H9 (cell line): ENCODE data around the gene CYP2C9. TPM values are rescaled to one million over a fixed set of nuclear protein-coding genes. Genes with fewer than 3 reads are reported as not detected.

Source experiments
- DNase-seq: peaks from one replicate; pipeline ENCODE4 v3.0.0-alpha.2; 2017
- H2AFZ ChIP-seq: one replicate; pipeline ENCODE4 v1.6.1; 2013; ENCODE audit warnings: mild to moderate bottlenecking, low read length, control low read depth, moderate library complexity
- H2AK5ac ChIP-seq: 2 replicates; pipeline ENCODE4 v1.6.1; 2013; ENCODE audit warnings: low read length, control low read depth, mixed read lengths; ENCODE audit not compliant: insufficient read length
- H2BK120ac ChIP-seq: one replicate; pipeline ENCODE4 v1.6.1; 2013; ENCODE audit warnings: low read depth, mild to moderate bottlenecking, low read length, control low read depth, inconsistent platforms; ENCODE audit not compliant: poor library complexity, severe bottlenecking
- H2BK12ac ChIP-seq: 2 replicates; pipeline ENCODE4 v1.6.1; 2013; ENCODE audit warnings: low read length, control low read depth, mixed read lengths, low read depth; ENCODE audit not compliant: insufficient read length
- H2BK15ac ChIP-seq: 2 replicates; pipeline ENCODE4 v1.6.1; 2013; ENCODE audit warnings: low read depth, low read length, control low read depth
- H2BK20ac ChIP-seq: one replicate; pipeline ENCODE4 v1.6.1; 2013; ENCODE audit warnings: low read depth, mild to moderate bottlenecking, low read length, control low read depth, inconsistent platforms; ENCODE audit not compliant: poor library complexity, severe bottlenecking
- H2BK5ac ChIP-seq: 2 replicates; pipeline ENCODE4 v1.6.1; 2013; ENCODE audit warnings: low read length, control low read depth, mixed read lengths; ENCODE audit not compliant: insufficient read length
- H3K14ac ChIP-seq: 2 replicates; pipeline ENCODE4 v1.6.1; 2013; ENCODE audit warnings: low read length, control low read depth; ENCODE audit not compliant: insufficient read depth
- H3K18ac ChIP-seq: 2 replicates; pipeline ENCODE4 v1.6.1; 2013; ENCODE audit warnings: low read depth, mild to moderate bottlenecking, mixed read lengths, low read length, control low read depth; ENCODE audit not compliant: insufficient read length
- H3K23ac ChIP-seq: 2 replicates; pipeline ENCODE4 v1.6.1; 2013; ENCODE audit warnings: low read length, control low read depth, mixed read lengths, low read depth; ENCODE audit not compliant: insufficient read length
- H3K23me2 ChIP-seq: 2 replicates; pipeline ENCODE4 v1.6.1; 2013; ENCODE audit warnings: low read depth, mild to moderate bottlenecking, mixed read lengths, low read length, control low read depth; ENCODE audit not compliant: insufficient read length, poor library complexity, severe bottlenecking
- H3K27ac ChIP-seq: 2 replicates; pipeline ENCODE4 v1.5.1; 2013; ENCODE audit warnings: low read length, control low read depth, mixed read lengths, low read depth; ENCODE audit not compliant: insufficient read length
- H3K27me3 ChIP-seq: 2 replicates; pipeline ENCODE4 v1.6.1; 2013; ENCODE audit warnings: low read length, control low read depth, inconsistent platforms; ENCODE audit not compliant: insufficient read depth
- H3K4ac ChIP-seq: 2 replicates; pipeline ENCODE4 v1.6.1; 2013; ENCODE audit warnings: low read depth, mild to moderate bottlenecking, control low read depth, inconsistent platforms, low read length, moderate library complexity
- H3K4me1 ChIP-seq: 2 replicates; pipeline ENCODE4 v1.6.1; 2013; ENCODE audit warnings: low read length, control low read depth, inconsistent platforms; ENCODE audit not compliant: insufficient read depth
- H3K4me2 ChIP-seq: 2 replicates; pipeline ENCODE4 v1.6.1; 2013; ENCODE audit warnings: low read length, control low read depth, mixed read lengths; ENCODE audit not compliant: insufficient read length, insufficient read depth
- H3K56ac ChIP-seq: 2 replicates; pipeline ENCODE4 v1.6.1; 2013; ENCODE audit warnings: low read depth, mild to moderate bottlenecking, mixed read lengths, low read length, control low read depth; ENCODE audit not compliant: insufficient read length
- H3K79me1 ChIP-seq: 2 replicates; pipeline ENCODE4 v1.6.1; 2013; ENCODE audit warnings: low read depth, mild to moderate bottlenecking, moderate library complexity, low read length, control low read depth, inconsistent platforms; ENCODE audit not compliant: insufficient read depth, poor library complexity, severe bottlenecking
- H3K79me2 ChIP-seq: 2 replicates; pipeline ENCODE4 v1.6.1; 2013; ENCODE audit warnings: low read length, control low read depth, inconsistent platforms; ENCODE audit not compliant: insufficient read depth
- H3K9ac ChIP-seq: 2 replicates; pipeline ENCODE4 v1.6.1; 2013; ENCODE audit warnings: low read length, control low read depth, mixed read lengths; ENCODE audit not compliant: insufficient read length; ENCODE audit errors: extremely low read depth
- H3K9me3 ChIP-seq: one replicate; pipeline ENCODE4 v1.6.1; 2013; ENCODE audit warnings: low read depth, low read length, inconsistent platforms; ENCODE audit not compliant: control insufficient read depth
- H3T11ph ChIP-seq: one replicate; pipeline ENCODE4 v1.6.1; 2013; ENCODE audit warnings: mild to moderate bottlenecking, low read length, control low read depth, inconsistent platforms
- H4K20me1 ChIP-seq: one replicate; pipeline ENCODE4 v1.6.1; 2013; ENCODE audit not compliant: control insufficient read depth, insufficient read length, insufficient read depth
- H4K5ac ChIP-seq: 2 replicates; pipeline ENCODE4 v1.6.1; 2013; ENCODE audit warnings: low read depth, mild to moderate bottlenecking, mixed read lengths, low read length, control low read depth; ENCODE audit not compliant: insufficient read length
- H4K8ac ChIP-seq: replicated peaks from 2 replicates; pipeline ENCODE4 v1.6.1; 2013; ENCODE audit warnings: low read length, control low read depth, mixed read lengths, low read depth; ENCODE audit not compliant: insufficient read length
- H4K91ac ChIP-seq: 2 replicates; pipeline ENCODE4 v1.6.1; 2013; ENCODE audit warnings: low read depth, mild to moderate bottlenecking, moderate library complexity, mixed read lengths, low read length, control low read depth; ENCODE audit not compliant: insufficient read length
- H3K27ac Mint-ChIP-seq, 3 experiments: 2 replicates in 2 of 3; 3 replicates in 1 of 3; pipeline ENCODE4 v1.8.0; 2020 to 2021; ENCODE audit warnings: mixed read lengths in 3 of 3, mild to moderate bottlenecking in 1 of 3, moderate library complexity in 1 of 3
- H3K27me3 Mint-ChIP-seq: 2 replicates; pipeline ENCODE4 v1.8.0; 2021; ENCODE audit warnings: low read depth, mild to moderate bottlenecking, moderate library complexity, mixed read lengths
- H3K36me3 Mint-ChIP-seq, 3 experiments: 2 replicates in 2 of 3; 3 replicates in 1 of 3; pipeline ENCODE4 v1.8.0; 2020 to 2021; ENCODE audit warnings: low read depth in 3 of 3, mixed read lengths in 3 of 3; ENCODE audit not compliant: insufficient read depth in 1 of 3
- H3K4me1 Mint-ChIP-seq, 2 experiments: 2 replicates each; pipeline ENCODE4 v1.8.0; 2020; ENCODE audit warnings: mixed read lengths in 2 of 2
- H3K4me3 Mint-ChIP-seq, 2 experiments: 2 replicates in 1 of 2; 3 replicates in 1 of 2; pipeline ENCODE4 v1.8.0; 2020 to 2021; ENCODE audit warnings: mild to moderate bottlenecking in 2 of 2, mixed read lengths in 2 of 2, moderate library complexity in 1 of 2
- H3K9me3 Mint-ChIP-seq, 2 experiments: 2 replicates in 1 of 2; 3 replicates in 1 of 2; pipeline ENCODE4 v1.8.0; 2020; ENCODE audit warnings: mild to moderate bottlenecking in 2 of 2, mixed read lengths in 2 of 2, moderate library complexity in 1 of 2
- WGBS: extraction: QIAGEN DNeasy Blood & Tissue Kit; methylation state at CpG from one replicate; pipeline ENCODE4 v1.1.7; 2013; ENCODE audit warnings: missing lambda C conversion rate, low lambda C conversion rate, mixed read lengths; ENCODE audit not compliant: insufficient read length; ENCODE audit errors: extremely low coverage; 5-methylcytosine and 5-hydroxymethylcytosine counted together
- total RNA-seq: library from RNA; stranded (reverse); gene quantifications from 2 replicates; pipeline ENCODE4 v1.2.1, GENCODE V29; 2021
- TF ChIP-seq, protein P1 (sequence below): fragments of 200-600 bp; sonication (generic); conservative IDR thresholded peaks from 3 replicates; pipeline ENCODE4 v1.8.0; 2021; ENCODE audit warnings: antibody characterized with exemption, mild to moderate bottlenecking

Gene CYP2C9
- total RNA-seq, 1 experiment from 2014 or later = not detected

DNA sequence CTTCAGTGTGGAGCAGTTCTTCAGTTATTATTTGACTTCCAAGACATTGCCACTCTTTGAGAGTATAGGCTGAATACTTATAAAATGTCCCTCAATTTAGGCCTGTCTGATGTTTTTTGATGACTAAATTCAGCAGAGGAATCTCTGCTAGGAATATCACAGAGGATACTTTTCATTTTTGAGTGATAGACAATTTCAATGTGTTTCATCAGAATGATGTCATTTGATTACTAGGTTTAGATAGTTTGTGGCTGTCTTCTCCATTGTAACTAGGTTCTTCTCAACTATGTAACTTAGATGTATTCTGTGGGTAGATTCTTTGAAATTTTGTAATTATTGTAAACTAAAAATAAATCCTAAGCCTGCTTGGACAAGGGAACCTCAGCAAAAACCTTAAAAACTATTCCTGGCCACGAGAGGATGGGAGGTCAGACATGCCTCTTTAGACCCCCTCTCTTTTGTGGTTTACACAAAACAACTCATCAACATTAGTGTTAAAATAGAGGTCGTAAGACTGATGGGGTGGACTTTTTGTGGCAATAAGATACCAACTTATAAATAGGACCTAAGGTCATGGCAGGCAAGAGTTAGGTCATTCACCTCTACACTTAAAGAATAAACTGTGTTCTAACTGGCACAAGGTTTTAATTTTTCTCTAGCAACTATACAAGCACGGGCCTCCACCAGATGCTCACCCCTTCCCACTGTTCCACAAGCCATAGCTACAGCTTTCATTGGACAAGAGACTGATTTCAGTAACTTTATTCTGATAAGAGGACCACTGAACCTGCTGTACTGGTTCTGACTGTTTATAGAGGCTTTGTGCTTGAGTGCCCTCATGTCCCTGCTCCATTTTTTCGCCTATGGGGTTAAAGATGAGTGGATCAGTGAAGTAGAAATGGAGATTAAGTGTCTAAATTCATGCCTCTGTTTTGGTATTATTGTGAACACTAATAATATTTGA lies 97.2 kb downstream of the CYP2C9 start:
- no peak overlapping the region for H2BK5ac ChIP-seq
- no peak overlapping the region for H2BK20ac ChIP-seq
- no peak overlapping the region for H3T11ph ChIP-seq
- no peaks in the 10 kb centered on the region for H3K79me2 ChIP-seq
- no peak overlapping the region for H3K56ac ChIP-seq
- H4K8ac ChIP-seq = no peak overlapping the region
- H4K91ac ChIP-seq = no peak overlapping the region
- H2BK120ac ChIP-seq = no peak overlapping the region
- TF ChIP-seq, protein P1, sequence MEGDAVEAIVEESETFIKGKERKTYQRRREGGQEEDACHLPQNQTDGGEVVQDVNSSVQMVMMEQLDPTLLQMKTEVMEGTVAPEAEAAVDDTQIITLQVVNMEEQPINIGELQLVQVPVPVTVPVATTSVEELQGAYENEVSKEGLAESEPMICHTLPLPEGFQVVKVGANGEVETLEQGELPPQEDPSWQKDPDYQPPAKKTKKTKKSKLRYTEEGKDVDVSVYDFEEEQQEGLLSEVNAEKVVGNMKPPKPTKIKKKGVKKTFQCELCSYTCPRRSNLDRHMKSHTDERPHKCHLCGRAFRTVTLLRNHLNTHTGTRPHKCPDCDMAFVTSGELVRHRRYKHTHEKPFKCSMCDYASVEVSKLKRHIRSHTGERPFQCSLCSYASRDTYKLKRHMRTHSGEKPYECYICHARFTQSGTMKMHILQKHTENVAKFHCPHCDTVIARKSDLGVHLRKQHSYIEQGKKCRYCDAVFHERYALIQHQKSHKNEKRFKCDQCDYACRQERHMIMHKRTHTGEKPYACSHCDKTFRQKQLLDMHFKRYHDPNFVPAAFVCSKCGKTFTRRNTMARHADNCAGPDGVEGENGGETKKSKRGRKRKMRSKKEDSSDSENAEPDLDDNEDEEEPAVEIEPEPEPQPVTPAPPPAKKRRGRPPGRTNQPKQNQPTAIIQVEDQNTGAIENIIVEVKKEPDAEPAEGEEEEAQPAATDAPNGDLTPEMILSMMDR = no peak
- no peak overlapping the region for H3K23ac ChIP-seq
- H3K36me3 Mint-ChIP-seq = no peaks in the 10 kb centered on the region
- no peak overlapping the region for H3K4me2 ChIP-seq
- no peak overlapping the region for H2AFZ ChIP-seq
- no peaks in the 10 kb centered on the region for H3K79me1 ChIP-seq
- no peak for DNase-seq
- no peaks in the 10 kb centered on the region for H3K4me1 ChIP-seq
- no peaks in the 10 kb centered on the region for H3K27me3 ChIP-seq
- H3K4ac ChIP-seq = no peak overlapping the region
- H3K23me2 ChIP-seq = no peaks in the 10 kb centered on the region
- no peaks in the 10 kb centered on the region for H3K9me3 ChIP-seq
- peaks cover 2 to 6% of the 10 kb centered on the region in 2 experiments; a peak in 3 of 4 replicates for H3K4me1 Mint-ChIP-seq
- H2AK5ac ChIP-seq = no peak overlapping the region
- H3K27ac Mint-ChIP-seq = no peak overlapping the region
- H3K4me3 Mint-ChIP-seq = no peak overlapping the region
- no peak overlapping the region for H4K5ac ChIP-seq
- no peak overlapping the region for H3K27ac ChIP-seq
- H3K14ac ChIP-seq = no peak overlapping the region
- no peaks in the 10 kb centered on the region for H4K20me1 ChIP-seq
- no peak overlapping the region for H3K18ac ChIP-seq
- H2BK15ac ChIP-seq = no peak overlapping the region
- H3K9me3 Mint-ChIP-seq = no peaks in the 10 kb centered on the region
- no CpG with 5 or more reads among the region's 4 CpGs for WGBS
- no peak overlapping the region for H2BK12ac ChIP-seq
- H3K9ac ChIP-seq = no peak overlapping the region
- H3K27me3 Mint-ChIP-seq = no peaks in the 10 kb centered on the region
